B cell (primary cell): Measurements from ENCODE around the gene ELL3. TPM values are rescaled to one million over a fixed set of nuclear protein-coding genes. Genes with fewer than 3 reads are reported as not detected.

Source experiments
- ATAC-seq: fragments of 200-7000 bp; cut with Tn5 transposase; one replicate; pipeline ENCODE4 v1.10.0; 2021; ENCODE audit warnings: low read depth, mild to moderate bottlenecking, moderate number of reproducible peaks, moderate library complexity
- CTCF ChIA-PET: fragments of 350-600 bp; sonication (Branson Sonifier 250); formaldehyde crosslinking; loops from one replicate; lab custom pipeline; 2021; ENCODE audit warnings: antibody characterized with exemption, inconsistent platforms; lab: Charles Lee
- POLR2A ChIA-PET: fragments of 350-600 bp; sonication (Branson Sonifier 250); formaldehyde crosslinking; loops from one replicate; lab custom pipeline; 2021; ENCODE audit warnings: antibody characterized with exemption; lab: Charles Lee
- DNase-seq: peaks from one replicate; pipeline ENCODE4 v3.0.0; 2013
- H2AFZ ChIP-seq: 2 replicates; pipeline ENCODE4 v1.6.1; 2012; ENCODE audit warnings: mild to moderate bottlenecking, low read depth, low read length; ENCODE audit not compliant: insufficient read depth, poor library complexity, severe bottlenecking
- H3K27ac ChIP-seq, 2 donors: 1 replicate in 1 of 2; 2 replicates in 1 of 2; pipeline ENCODE4 v1.5.1; 2012 to 2013; ENCODE audit warnings: low read length in 2 of 2, mild to moderate bottlenecking in 2 of 2, moderate library complexity in 1 of 2
- H3K27me3 ChIP-seq, 4 experiments: fragments of 200-600 bp in 1 of 4; sonication (generic) in 1 of 4; replicated peaks in 1 of 4; 1 replicate in 2 of 4; 2 replicates in 2 of 4; pipeline versions ENCODE4 v1.6.1 to v1.7.0; 2013 to 2016; ENCODE audit warnings: low read length in 3 of 4, mild to moderate bottlenecking in 2 of 4, mixed read lengths in 1 of 4, moderate library complexity in 1 of 4; ENCODE audit not compliant: insufficient read depth in 4 of 4, control insufficient read depth in 3 of 4; ENCODE audit errors: control extremely low read depth in 1 of 4
- H3K36me3 ChIP-seq, 2 experiments: replicated peaks in 1 of 2; 1 replicate in 1 of 2; 2 replicates in 1 of 2; pipeline versions ENCODE4 v1.6.1 to v1.7.1; 2013; ENCODE audit warnings: low read length in 1 of 2; ENCODE audit not compliant: insufficient read depth in 2 of 2, control insufficient read depth in 1 of 2; ENCODE audit errors: control extremely low read depth in 1 of 2, extremely low read depth in 1 of 2
- H3K4me1 ChIP-seq, 2 donors: fragments of 200-600 bp in 1 of 2; sonication (generic) in 1 of 2; 1 replicate in 1 of 2; 2 replicates in 1 of 2; pipeline versions ENCODE4 v1.5.1 to v1.6.1; 2013 to 2017; ENCODE audit warnings: low read length in 2 of 2; ENCODE audit not compliant: control insufficient read depth in 2 of 2, insufficient read depth in 2 of 2
- H3K4me2 ChIP-seq: replicated peaks from 2 replicates; pipeline ENCODE3; 2012; ENCODE audit warnings: mild to moderate bottlenecking, low read depth, low read length; ENCODE audit not compliant: poor library complexity, severe bottlenecking
- H3K4me3 ChIP-seq, 5 experiments: fragments of 200-600 bp in 1 of 5; sonication (generic) in 1 of 5; 1 replicate in 3 of 5; 2 replicates in 2 of 5; pipeline versions ENCODE4 v1.5.1 to v1.7.0; 2011 to 2016; ENCODE audit warnings: low read length in 4 of 5, mild to moderate bottlenecking in 4 of 5, low read depth in 2 of 5, control low read depth in 1 of 5, moderate library complexity in 1 of 5; ENCODE audit not compliant: insufficient read depth in 1 of 5; ENCODE audit errors: control extremely low read depth in 1 of 5, extremely low read depth in 1 of 5
- H3K79me2 ChIP-seq: fragments of 200-600 bp; sonication (generic); one replicate; pipeline ENCODE4 v1.6.0; 2016; ENCODE audit warnings: low read length; ENCODE audit not compliant: control insufficient read depth, insufficient read depth
- H3K9ac ChIP-seq: fragments of 200-600 bp; sonication (generic); 2 replicates; pipeline ENCODE4 v1.6.1; 2017; ENCODE audit warnings: mild to moderate bottlenecking, low read length, moderate library complexity
- H3K9me3 ChIP-seq, 3 donors: one replicate each; pipeline versions ENCODE4 v1.6.1 to v1.7.1; 2013; ENCODE audit warnings: low read length in 2 of 3; ENCODE audit not compliant: control insufficient read depth in 2 of 3, insufficient read depth in 1 of 3; ENCODE audit errors: control extremely low read depth in 1 of 3
- H4K20me1 ChIP-seq: 2 replicates; pipeline ENCODE4 v1.6.0; 2012; ENCODE audit warnings: mild to moderate bottlenecking, low read length; ENCODE audit not compliant: insufficient read depth, control insufficient read depth, poor library complexity, severe bottlenecking
- H3K27ac Mint-ChIP-seq: one replicate; pipeline ENCODE4 v1.8.0; 2021; ENCODE audit warnings: mixed read lengths
- H3K27me3 Mint-ChIP-seq: one replicate; pipeline ENCODE4 v1.8.0; 2021; ENCODE audit warnings: mixed read lengths
- H3K4me1 Mint-ChIP-seq: one replicate; pipeline ENCODE4 v1.8.0; 2021; ENCODE audit warnings: mixed read lengths
- H3K4me3 Mint-ChIP-seq: one replicate; pipeline ENCODE4 v1.8.0; 2021; ENCODE audit warnings: mixed read lengths
- H3K9me3 Mint-ChIP-seq: one replicate; pipeline ENCODE4 v1.8.0; 2022; ENCODE audit warnings: mixed read lengths; ENCODE audit not compliant: insufficient read depth
- CTCF ChIP-seq: fragments of 200-600 bp; IDR thresholded peaks from one replicate; pipeline ENCODE4 v1.8.0; 2022; ENCODE audit warnings: antibody characterized with exemption, mild to moderate bottlenecking
- EZH2 ChIP-seq: IDR thresholded peaks from 2 replicates; pipeline ENCODE4 v1.6.1; 2012; ENCODE audit warnings: borderline replicate concordance, low read depth, mild to moderate bottlenecking, moderate library complexity, low read length; ENCODE audit not compliant: insufficient read depth, poor library complexity, severe bottlenecking
- WGBS: methylation state at CpG from one replicate; pipeline ENCODE4 v1.1.5; 2013; ENCODE audit warnings: missing lambda C conversion rate; ENCODE audit not compliant: insufficient coverage; 5-methylcytosine and 5-hydroxymethylcytosine counted together
- intact Hi-C: fragments of 100-400 bp; cut with micrococcal nuclease; formaldehyde crosslinking; loops from one replicate; pipeline ENCODE4 v1.10.0; 2022
- polyA plus RNA-seq: library from polyadenylated mRNA; depleted of rRNA; stranded (reverse); fragments of >200 nt; gene quantifications from 2 replicates; pipeline ENCODE4 v1.2.3, GENCODE V29; 2012
- total RNA-seq, 2 donors: library from RNA; stranded (reverse); fragments of 120-200 nt in 1 of 2; gene quantifications; 1 replicate in 1 of 2; 2 replicates in 1 of 2; pipeline versions ENCODE4 v1.2.3 to v1.2.4, GENCODE V29; 2013 to 2022

Gene ELL3
- total and polyA plus RNA-seq, 2 donors (not counting 1 experiment from before 2014, with no cell fraction given) = 22.0 to 88.8 TPM

GRCh38 chr15:43795997-43796396 lies 19.2 kb upstream of the ELL3 start:
- H3K4me1 ChIP-seq = peaks cover 21 to 56% of the 10 kb centered on the region in 2 donors

GRCh38 chr15:43795197-43795596 lies 18.4 kb upstream of the ELL3 start:
- no peak overlapping the region for H3K27ac ChIP-seq
- no peak overlapping the region for H3K4me2 ChIP-seq
- ChIA-PET CTCF (interaction anchor here (1.0 to 3.2 kb wide), 2 partner anchors 18 to 25 kb away, joined by 4 to 13 read pairs; partner anchors contain the start of gene ELL3), POLR2A (no interaction called here)
- DNase-seq = no peak
- H3K4me3 ChIP-seq = no peak overlapping the region
- peaks cover 23 to 59% of the 10 kb centered on the region in 2 donors for H3K4me1 ChIP-seq
- H3K9me3 ChIP-seq = peaks cover 0 to 12% (median 0%) of the 10 kb centered on the region in 3 donors
- H4K20me1 ChIP-seq = peaks cover 36% of the 10 kb centered on the region
- Mint-ChIP-seq H3K27me3 (no peaks in the 10 kb centered on the region), H3K9me3 (no peaks in the 10 kb centered on the region), H3K4me3 (no peak overlapping the region), H3K27ac (no peak overlapping the region), H3K4me1 (peaks cover 71% of the 10 kb centered on the region)
- intact Hi-C loops = no loop called here
- H3K27me3 ChIP-seq = no peaks in the 10 kb centered on the region
- no peak for ATAC-seq
- TF ChIP-seq CTCF (no peak), EZH2 (no peak)
- H3K9ac ChIP-seq = no peak overlapping the region
- no CpG with 5 or more reads among the region's 2 CpGs for WGBS
- peaks cover 34% of the 10 kb centered on the region for H3K79me2 ChIP-seq
- peaks cover 0 to 55% of the 10 kb centered on the region in 2 experiments for H3K36me3 ChIP-seq
- no peak overlapping the region for H2AFZ ChIP-seq

More at GRCh38 chr15:43795997-43796396, 19.2 kb upstream of the ELL3 start:
- ChIA-PET CTCF (interaction anchor here (1.0 to 3.2 kb wide), 2 partner anchors 19 to 25 kb away, joined by 4 to 13 read pairs; partner anchors contain the start of gene ELL3), POLR2A (no interaction called here)
- H3K27me3 ChIP-seq = no peaks in the 10 kb centered on the region
- DNase-seq (no peak), ATAC-seq (no peak)
- no peaks in the 10 kb centered on the region for H3K27me3 Mint-ChIP-seq
- H3K4me3 ChIP-seq = no peak overlapping the region
- H3K4me3 Mint-ChIP-seq = no peak overlapping the region
- H3K27ac Mint-ChIP-seq = peak overlapping the region; percentile 26
- H3K27ac ChIP-seq = no peak overlapping the region
- peaks cover 0 to 55% of the 10 kb centered on the region in 2 experiments for H3K36me3 ChIP-seq
- intact Hi-C loops = no loop called here
- H3K9ac ChIP-seq = no peak overlapping the region
- peaks cover 36% of the 10 kb centered on the region for H4K20me1 ChIP-seq
- H2AFZ ChIP-seq = no peak overlapping the region
- peaks cover 74% of the 10 kb centered on the region for H3K4me1 Mint-ChIP-seq
- TF ChIP-seq EZH2 (no peak), CTCF (no peak)
- H3K9me3 Mint-ChIP-seq = no peaks in the 10 kb centered on the region
- peaks cover 0 to 12% (median 0%) of the 10 kb centered on the region in 3 donors for H3K9me3 ChIP-seq
- peaks cover 42% of the 10 kb centered on the region for H3K79me2 ChIP-seq
- H3K4me2 ChIP-seq = no peak overlapping the region
